HG02798 (cell line): ENCODE measurements around the gene CAMKMT.
A peak's percentile ranks its signal among the peaks of the same experiment; 100 is the strongest.

ENCODE experiments used
- ATAC-seq: cut with Tn5 transposase; IDR thresholded peaks from one replicate; pipeline ENCODE4 v1.9.1; 2021; ENCODE audit warnings: mild to moderate bottlenecking; ENCODE audit not compliant: unreplicated experiment, poor library complexity

CAMKMT gene

GRCh38 chr2:44779793-44780192, 418.0 kb downstream of the CAMKMT start:
- ATAC-seq: peak; percentile 35

GRCh38 chr2:44780406-44780805, 418.7 kb downstream of the CAMKMT start:
- ATAC-seq: no peak

GRCh38 chr2:44785433-44785832, 423.7 kb downstream of the CAMKMT start:
- ATAC-seq: no peak

- ATAC-seq: no peak
Measured at GRCh38 chr2:44786045-44786816, 424.5 kb downstream of the CAMKMT start.

GRCh38 chr2:44786817-44787214, 425.1 kb downstream of the CAMKMT start:
- ATAC-seq: no peak

GRCh38 chr2:44787663-44788062, 425.9 kb downstream of the CAMKMT start:
- no peak for ATAC-seq

- ATAC-seq: no peak
Measured at GRCh38 chr2:44789446-44789845, 427.7 kb downstream of the CAMKMT start.

- ATAC-seq: no peak
Measured at GRCh38 chr2:44789971-44790721, 428.4 kb downstream of the CAMKMT start.

- no peak for ATAC-seq
Measured at GRCh38 chr2:44793322-44793870, 431.6 kb downstream of the CAMKMT start.

GRCh38 chr2:44796771-44797170, 435.0 kb downstream of the CAMKMT start:
- no peak for ATAC-seq

- ATAC-seq: no peak
Measured at GRCh38 chr2:44798139-44798659, 436.5 kb downstream of the CAMKMT start.

- no peak for ATAC-seq
Measured at GRCh38 chr2:44799105-44799504, 437.4 kb downstream of the CAMKMT start.

GRCh38 chr2:44799754-44800153, 438.0 kb downstream of the CAMKMT start:
- ATAC-seq: no peak

GRCh38 chr2:44801289-44801840, 439.6 kb downstream of the CAMKMT start:
- ATAC-seq: no peak

GRCh38 chr2:44801841-44802776, 440.4 kb downstream of the CAMKMT start:
- ATAC-seq: no peak

GRCh38 chr2:44802777-44803424, 441.2 kb downstream of the CAMKMT start:
- ATAC-seq: no peak

GRCh38 chr2:44804406-44805265, 442.9 kb downstream of the CAMKMT start:
- ATAC-seq: no peak
